ENCODE results near the gene CORO6. TPM values are rescaled to one million over a fixed set of nuclear protein-coding genes. Genes with fewer than 3 reads are reported as not detected.

CORO6 gene
- total and polyA plus RNA-seq, 10 of the 15 experiments (the other 5 are each of a cell fraction or from before 2014, with no cell fraction given) = 0.26 to 5.0 (median 1.7) TPM; not detected in 1

- TF ChIP-seq NKRF (conservative IDR thresholded peaks at IDR 0.05) = no peak
- no peak for TF ChIP-seq RELB (IDR thresholded peaks at IDR 0.05; ENCODE audit: low read depth)
- TF ChIP-seq TCF12 (IDR thresholded peaks at IDR 0.05; ENCODE audit: low read depth, low read length) = no peak
- TF ChIP-seq POLR2AphosphoS2 (IDR thresholded peaks at IDR 0.05; ENCODE audit: low read depth, low read length) = no peak
- no peak for TF ChIP-seq SUZ12 (IDR thresholded peaks at IDR 0.05; ENCODE audit: unreplicated experiment)
- TF ChIP-seq CHD1 (IDR thresholded peaks at IDR 0.05; ENCODE audit: low read depth, low read length) = no peak
- no peak for TF ChIP-seq YY1 (IDR thresholded peaks at IDR 0.05; ENCODE audit: low read depth, low read length)
- TF ChIP-seq PKNOX1 (IDR thresholded peaks at IDR 0.05) = no peak
- no peak for TF ChIP-seq SP1 (IDR thresholded peaks at IDR 0.05; ENCODE audit: low read depth, low read length)
These were observed 48.9 kb upstream of the CORO6 start (continued) for GRCh38 chr17:29671661-29672060.
